Measurements from ENCODE around the gene GMPPB. TPM values are rescaled to one million over a fixed set of nuclear protein-coding genes. Genes with fewer than 3 reads are reported as not detected.

GMPPB gene
- total RNA-seq, 1 experiment from 2014 or later, result 28.0 TPM

DNA sequence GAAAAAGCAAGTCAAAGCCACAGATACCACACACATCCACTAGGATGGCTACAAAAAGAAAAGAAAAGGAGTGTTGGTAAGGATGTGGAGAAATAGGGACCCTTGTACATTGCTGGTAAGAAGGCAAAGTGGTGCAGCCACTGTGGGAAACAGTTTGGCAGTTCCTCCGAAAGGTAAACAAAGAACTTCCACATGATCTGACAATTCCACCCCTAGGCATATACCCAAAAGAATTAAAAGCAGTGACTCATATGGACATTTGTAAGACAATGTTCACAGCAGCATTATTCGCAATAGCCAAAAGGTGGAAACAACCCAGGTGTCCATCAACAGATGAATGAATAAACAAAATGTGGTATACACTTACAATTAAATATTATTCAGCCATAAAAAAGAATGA is 22.2 kb upstream of the GMPPB start:
- peak overlapping the region; percentile 60 for H3K27ac Mint-ChIP-seq
- DNase-seq (ENCODE audit: low spot score), result no peak
- no peaks in the 10 kb centered on the region for H3K27me3 Mint-ChIP-seq (ENCODE audit: low read depth)

DNA sequence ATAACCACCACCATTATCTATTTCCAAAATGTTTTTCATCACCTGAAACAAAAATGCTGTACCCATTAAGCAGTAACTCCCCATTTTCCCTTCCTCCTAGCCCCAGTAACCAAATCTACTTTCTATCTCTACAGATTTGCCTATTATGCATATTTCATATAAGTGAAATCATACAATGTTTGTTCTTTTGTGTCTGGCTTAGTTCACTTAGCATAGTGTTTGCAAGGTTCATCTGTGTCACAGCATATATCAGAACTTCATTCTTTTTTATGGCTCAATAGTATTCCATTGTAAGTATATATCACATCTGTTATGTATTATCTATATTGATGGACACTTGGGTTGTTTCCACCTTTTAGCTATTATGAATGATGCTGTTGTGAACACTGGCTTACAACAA is 16.7 kb upstream of the GMPPB start:
- DNase-seq (ENCODE audit: low spot score) (no peak), ATAC-seq (no peak)
- Mint-ChIP-seq H3K9me3 (peaks cover 7% of the 10 kb centered on the region; the same call in 1 of the 2 replicates), H3K4me3 (no peak overlapping the region), H3K27ac (no peak overlapping the region), H3K36me3 (peaks cover 41% of the 10 kb centered on the region), H3K4me1 (no peaks in the 10 kb centered on the region), H3K27me3 (ENCODE audit: low read depth) (no peaks in the 10 kb centered on the region)
- POLR2A ChIA-PET, result no interaction called here
- no peak for TF ChIP-seq JAZF1 (CRISPR knock-in tag; IDR thresholded peaks at IDR 0.05)
- CTCF ChIA-PET, result no interaction called here

More for the DNA sequence above, 22.2 kb upstream of the GMPPB start:
- H3K4me3 Mint-ChIP-seq, result no peak overlapping the region
- peaks cover 17% of the 10 kb centered on the region for H3K36me3 Mint-ChIP-seq
- no peaks in the 10 kb centered on the region for H3K9me3 Mint-ChIP-seq
- ChIA-PET POLR2A (no interaction called here), CTCF (interaction anchor here (1.8 kb wide), 1 partner anchor 27 kb away, joined by 5 read pairs; the partner anchor contains the start of gene AMIGO3)
- ATAC-seq, result no peak
- TF ChIP-seq, protein P1, sequence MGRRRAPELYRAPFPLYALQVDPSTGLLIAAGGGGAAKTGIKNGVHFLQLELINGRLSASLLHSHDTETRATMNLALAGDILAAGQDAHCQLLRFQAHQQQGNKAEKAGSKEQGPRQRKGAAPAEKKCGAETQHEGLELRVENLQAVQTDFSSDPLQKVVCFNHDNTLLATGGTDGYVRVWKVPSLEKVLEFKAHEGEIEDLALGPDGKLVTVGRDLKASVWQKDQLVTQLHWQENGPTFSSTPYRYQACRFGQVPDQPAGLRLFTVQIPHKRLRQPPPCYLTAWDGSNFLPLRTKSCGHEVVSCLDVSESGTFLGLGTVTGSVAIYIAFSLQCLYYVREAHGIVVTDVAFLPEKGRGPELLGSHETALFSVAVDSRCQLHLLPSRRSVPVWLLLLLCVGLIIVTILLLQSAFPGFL (CRISPR knock-in tag; IDR thresholded peaks at IDR 0.05; ENCODE audit: borderline replicate concordance), result no peak
- no peak for TF ChIP-seq TEAD1 (CRISPR knock-in tag; IDR thresholded peaks at IDR 0.05)
- TF ChIP-seq KAT7 (CRISPR knock-in tag; IDR thresholded peaks at IDR 0.05; ENCODE audit: borderline replicate concordance), result no peak
- TF ChIP-seq, protein P2, sequence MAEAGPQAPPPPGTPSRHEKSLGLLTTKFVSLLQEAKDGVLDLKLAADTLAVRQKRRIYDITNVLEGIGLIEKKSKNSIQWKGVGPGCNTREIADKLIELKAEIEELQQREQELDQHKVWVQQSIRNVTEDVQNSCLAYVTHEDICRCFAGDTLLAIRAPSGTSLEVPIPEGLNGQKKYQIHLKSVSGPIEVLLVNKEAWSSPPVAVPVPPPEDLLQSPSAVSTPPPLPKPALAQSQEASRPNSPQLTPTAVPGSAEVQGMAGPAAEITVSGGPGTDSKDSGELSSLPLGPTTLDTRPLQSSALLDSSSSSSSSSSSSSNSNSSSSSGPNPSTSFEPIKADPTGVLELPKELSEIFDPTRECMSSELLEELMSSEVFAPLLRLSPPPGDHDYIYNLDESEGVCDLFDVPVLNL (CRISPR knock-in tag; IDR thresholded peaks at IDR 0.05; ENCODE audit: borderline replicate concordance, low read depth), result no peak
- TF ChIP-seq GTF2I (CRISPR knock-in tag; conservative IDR thresholded peaks at IDR 0.05), result no peak
- TF ChIP-seq FOXJ3 (CRISPR knock-in tag; IDR thresholded peaks at IDR 0.05; ENCODE audit: borderline replicate concordance), result no peak
- TF ChIP-seq RELA (CRISPR knock-in tag; IDR thresholded peaks at IDR 0.05; ENCODE audit: borderline replicate concordance), result no peak
- no peak for TF ChIP-seq TCF7 (CRISPR knock-in tag; IDR thresholded peaks at IDR 0.05; ENCODE audit: low read depth)
- TF ChIP-seq NFYB (CRISPR knock-in tag; conservative IDR thresholded peaks at IDR 0.05; ENCODE audit: low read depth), result no peak
- H3K4me1 Mint-ChIP-seq, result no peaks in the 10 kb centered on the region

DNA sequence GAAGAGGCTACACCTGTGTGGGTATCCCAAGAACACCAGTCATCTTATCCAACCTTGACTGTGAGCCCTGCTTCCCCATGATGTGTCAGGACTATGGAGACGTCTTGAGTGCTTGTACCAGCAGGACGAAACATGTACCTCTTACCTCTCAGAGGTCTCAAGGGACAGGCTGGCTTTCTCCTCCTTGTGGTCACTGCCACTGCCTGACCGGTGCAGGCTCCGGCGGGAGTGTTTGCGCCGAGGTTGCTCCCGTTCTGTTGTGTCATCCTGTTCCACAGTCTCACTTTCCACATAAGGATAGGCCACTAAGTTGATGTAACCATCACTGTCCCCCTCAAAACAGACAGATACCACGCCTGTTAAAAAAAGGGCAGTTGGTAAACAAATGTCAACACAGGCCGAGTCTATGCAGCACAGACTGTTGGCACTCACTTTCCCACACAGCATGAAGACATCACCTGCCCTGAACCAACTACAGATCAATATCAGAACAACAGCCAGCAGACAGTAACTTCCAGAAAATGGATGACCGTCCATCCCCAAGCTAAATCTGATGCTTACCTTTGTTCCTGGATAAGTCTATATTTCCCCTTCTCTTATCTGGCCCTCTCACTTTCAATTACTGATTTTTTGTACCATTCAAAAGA is 14.4 kb upstream of the GMPPB start:
- ChIA-PET POLR2A (no interaction called here), CTCF (interaction anchor here (0.6 kb wide), 1 partner anchor 95 kb away, joined by 3 read pairs; no protein-coding TSS in a partner anchor)
- Mint-ChIP-seq H3K4me1 (no peaks in the 10 kb centered on the region), H3K4me3 (no peak overlapping the region), H3K27ac (no peak overlapping the region), H3K27me3 (ENCODE audit: low read depth) (no peaks in the 10 kb centered on the region), H3K36me3 (peaks cover 41% of the 10 kb centered on the region), H3K9me3 (peaks cover 7% of the 10 kb centered on the region; the same call in 1 of the 2 replicates)
- DNase-seq (ENCODE audit: low spot score) (no peak), ATAC-seq (no peak)
- no peak for TF ChIP-seq ZNF317 (CRISPR knock-in tag; IDR thresholded peaks at IDR 0.05; ENCODE audit: borderline replicate concordance, low read depth)
- TF ChIP-seq TEAD1 (CRISPR knock-in tag; IDR thresholded peaks at IDR 0.05), result no peak
- no peak for TF ChIP-seq ZNF263 (CRISPR knock-in tag; IDR thresholded peaks at IDR 0.05; ENCODE audit: low read depth)
- TF ChIP-seq, protein P3, sequence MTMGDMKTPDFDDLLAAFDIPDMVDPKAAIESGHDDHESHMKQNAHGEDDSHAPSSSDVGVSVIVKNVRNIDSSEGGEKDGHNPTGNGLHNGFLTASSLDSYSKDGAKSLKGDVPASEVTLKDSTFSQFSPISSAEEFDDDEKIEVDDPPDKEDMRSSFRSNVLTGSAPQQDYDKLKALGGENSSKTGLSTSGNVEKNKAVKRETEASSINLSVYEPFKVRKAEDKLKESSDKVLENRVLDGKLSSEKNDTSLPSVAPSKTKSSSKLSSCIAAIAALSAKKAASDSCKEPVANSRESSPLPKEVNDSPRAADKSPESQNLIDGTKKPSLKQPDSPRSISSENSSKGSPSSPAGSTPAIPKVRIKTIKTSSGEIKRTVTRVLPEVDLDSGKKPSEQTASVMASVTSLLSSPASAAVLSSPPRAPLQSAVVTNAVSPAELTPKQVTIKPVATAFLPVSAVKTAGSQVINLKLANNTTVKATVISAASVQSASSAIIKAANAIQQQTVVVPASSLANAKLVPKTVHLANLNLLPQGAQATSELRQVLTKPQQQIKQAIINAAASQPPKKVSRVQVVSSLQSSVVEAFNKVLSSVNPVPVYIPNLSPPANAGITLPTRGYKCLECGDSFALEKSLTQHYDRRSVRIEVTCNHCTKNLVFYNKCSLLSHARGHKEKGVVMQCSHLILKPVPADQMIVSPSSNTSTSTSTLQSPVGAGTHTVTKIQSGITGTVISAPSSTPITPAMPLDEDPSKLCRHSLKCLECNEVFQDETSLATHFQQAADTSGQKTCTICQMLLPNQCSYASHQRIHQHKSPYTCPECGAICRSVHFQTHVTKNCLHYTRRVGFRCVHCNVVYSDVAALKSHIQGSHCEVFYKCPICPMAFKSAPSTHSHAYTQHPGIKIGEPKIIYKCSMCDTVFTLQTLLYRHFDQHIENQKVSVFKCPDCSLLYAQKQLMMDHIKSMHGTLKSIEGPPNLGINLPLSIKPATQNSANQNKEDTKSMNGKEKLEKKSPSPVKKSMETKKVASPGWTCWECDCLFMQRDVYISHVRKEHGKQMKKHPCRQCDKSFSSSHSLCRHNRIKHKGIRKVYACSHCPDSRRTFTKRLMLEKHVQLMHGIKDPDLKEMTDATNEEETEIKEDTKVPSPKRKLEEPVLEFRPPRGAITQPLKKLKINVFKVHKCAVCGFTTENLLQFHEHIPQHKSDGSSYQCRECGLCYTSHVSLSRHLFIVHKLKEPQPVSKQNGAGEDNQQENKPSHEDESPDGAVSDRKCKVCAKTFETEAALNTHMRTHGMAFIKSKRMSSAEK (CRISPR knock-in tag; IDR thresholded peaks at IDR 0.05; ENCODE audit: borderline replicate concordance), result no peak
- TF ChIP-seq HMGA2 (CRISPR knock-in tag; IDR thresholded peaks at IDR 0.05), result no peak
- TF ChIP-seq CREM (CRISPR knock-in tag; IDR thresholded peaks at IDR 0.05), result no peak
- TF ChIP-seq ZNF396 (CRISPR knock-in tag; IDR thresholded peaks at IDR 0.05; ENCODE audit: borderline replicate concordance), result no peak
- TF ChIP-seq, protein P4, sequence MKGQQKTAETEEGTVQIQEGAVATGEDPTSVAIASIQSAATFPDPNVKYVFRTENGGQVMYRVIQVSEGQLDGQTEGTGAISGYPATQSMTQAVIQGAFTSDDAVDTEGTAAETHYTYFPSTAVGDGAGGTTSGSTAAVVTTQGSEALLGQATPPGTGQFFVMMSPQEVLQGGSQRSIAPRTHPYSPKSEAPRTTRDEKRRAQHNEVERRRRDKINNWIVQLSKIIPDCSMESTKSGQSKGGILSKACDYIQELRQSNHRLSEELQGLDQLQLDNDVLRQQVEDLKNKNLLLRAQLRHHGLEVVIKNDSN (CRISPR knock-in tag; IDR thresholded peaks at IDR 0.05), result no peak
- TF ChIP-seq, protein P5, sequence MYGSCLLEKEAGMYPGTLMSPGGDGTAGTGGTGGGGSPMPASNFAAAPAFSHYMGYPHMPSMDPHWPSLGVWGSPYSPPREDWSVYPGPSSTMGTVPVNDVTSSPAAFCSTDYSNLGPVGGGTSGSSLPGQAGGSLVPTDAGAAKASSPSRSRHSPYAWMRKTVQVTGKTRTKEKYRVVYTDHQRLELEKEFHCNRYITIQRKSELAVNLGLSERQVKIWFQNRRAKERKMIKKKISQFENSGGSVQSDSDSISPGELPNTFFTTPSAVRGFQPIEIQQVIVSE (CRISPR knock-in tag; IDR thresholded peaks at IDR 0.05; ENCODE audit: borderline replicate concordance), result no peak
- no peak for TF ChIP-seq CREB1 (CRISPR knock-in tag; IDR thresholded peaks at IDR 0.05)
- TF ChIP-seq, protein P6, sequence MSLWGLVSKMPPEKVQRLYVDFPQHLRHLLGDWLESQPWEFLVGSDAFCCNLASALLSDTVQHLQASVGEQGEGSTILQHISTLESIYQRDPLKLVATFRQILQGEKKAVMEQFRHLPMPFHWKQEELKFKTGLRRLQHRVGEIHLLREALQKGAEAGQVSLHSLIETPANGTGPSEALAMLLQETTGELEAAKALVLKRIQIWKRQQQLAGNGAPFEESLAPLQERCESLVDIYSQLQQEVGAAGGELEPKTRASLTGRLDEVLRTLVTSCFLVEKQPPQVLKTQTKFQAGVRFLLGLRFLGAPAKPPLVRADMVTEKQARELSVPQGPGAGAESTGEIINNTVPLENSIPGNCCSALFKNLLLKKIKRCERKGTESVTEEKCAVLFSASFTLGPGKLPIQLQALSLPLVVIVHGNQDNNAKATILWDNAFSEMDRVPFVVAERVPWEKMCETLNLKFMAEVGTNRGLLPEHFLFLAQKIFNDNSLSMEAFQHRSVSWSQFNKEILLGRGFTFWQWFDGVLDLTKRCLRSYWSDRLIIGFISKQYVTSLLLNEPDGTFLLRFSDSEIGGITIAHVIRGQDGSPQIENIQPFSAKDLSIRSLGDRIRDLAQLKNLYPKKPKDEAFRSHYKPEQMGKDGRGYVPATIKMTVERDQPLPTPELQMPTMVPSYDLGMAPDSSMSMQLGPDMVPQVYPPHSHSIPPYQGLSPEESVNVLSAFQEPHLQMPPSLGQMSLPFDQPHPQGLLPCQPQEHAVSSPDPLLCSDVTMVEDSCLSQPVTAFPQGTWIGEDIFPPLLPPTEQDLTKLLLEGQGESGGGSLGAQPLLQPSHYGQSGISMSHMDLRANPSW (CRISPR knock-in tag; conservative IDR thresholded peaks at IDR 0.05; ENCODE audit: low read depth), result no peak
- TF ChIP-seq FOXK1 (CRISPR knock-in tag; IDR thresholded peaks at IDR 0.05), result no peak

Measured in WTC11 (cell line).